Psoas muscle (tissue), 8 donors: ENCODE data around the gene MTREX. TPM values are rescaled to one million over a fixed set of nuclear protein-coding genes. Genes with fewer than 3 reads are reported as not detected.

ENCODE experiments used
- ATAC-seq, 4 donors: fragments of 200-7000 bp; cut with Tn5 transposase; one replicate each; pipeline ENCODE4 v1.9.1; 2020; ENCODE audit warnings: moderate library complexity in 3 of 4, mild to moderate bottlenecking in 2 of 4
- DNase-seq, 2 donors: peaks; one replicate each; pipeline ENCODE4 v3.0.0-alpha.2; 2020
- H3K27ac ChIP-seq: fragments of 200-600 bp; one replicate; pipeline ENCODE4 v1.8.0; 2022
- H3K27me3 ChIP-seq, 3 donors: fragments of 200-600 bp in 1 of 3; one replicate each; pipeline versions ENCODE4 v1.6.1 to v1.8.0; 2013 to 2022; ENCODE audit warnings: low read length in 2 of 3, mild to moderate bottlenecking in 2 of 3, moderate library complexity in 1 of 3; ENCODE audit not compliant: insufficient read depth in 3 of 3
- H3K36me3 ChIP-seq, 2 donors: fragments of 200-600 bp in 1 of 2; one replicate each; pipeline versions ENCODE4 v1.6.1 to v1.8.0; 2013 to 2022; ENCODE audit warnings: low read depth in 1 of 2, mild to moderate bottlenecking in 1 of 2, moderate library complexity in 1 of 2; ENCODE audit not compliant: insufficient read depth in 1 of 2
- H3K4me1 ChIP-seq: fragments of 200-600 bp; one replicate; pipeline ENCODE4 v1.8.0; 2022
- H3K4me3 ChIP-seq: fragments of 200-600 bp; one replicate; pipeline ENCODE4 v1.8.0; 2022; ENCODE audit warnings: mild to moderate bottlenecking
- H3K9me3 ChIP-seq: fragments of 200-600 bp; one replicate; pipeline ENCODE4 v1.8.0; 2022
- WGBS, 3 donors: extraction: QIAGEN DNeasy Blood & Tissue Kit; methylation state at CpG; one replicate each; pipeline versions ENCODE4 v1.1.6 to v1.1.7; 2013; 5-methylcytosine and 5-hydroxymethylcytosine counted together
- intact Hi-C, 2 donors: fragments of 100-400 bp; cut with DNase I; formaldehyde crosslinking; loops; one replicate each; pipeline versions ENCODE4 v1.11.0 to v1.14.2; 2022
- polyA plus RNA-seq, 3 donors: library from polyadenylated mRNA; stranded (reverse); fragments of 200-250 nt; gene quantifications; one replicate each; pipeline ENCODE4 v1.2.3, GENCODE V29; 2013
- total RNA-seq, 4 donors: library from RNA; stranded (reverse); fragmentation: NEBNext Ultra II Directional in 2 of 4; extraction: Animal tissue kit (Norgen Biotek cat#: 25700) in 2 of 4; gene quantifications; one replicate each; pipeline versions ENCODE4 v1.2.1 to v1.2.4, GENCODE V29; 2021 to 2023
- TF ChIP-seq, protein P1 (sequence below): fragments of 200-600 bp; IDR thresholded peaks from one replicate; pipeline ENCODE4 v1.8.0; 2022; ENCODE audit warnings: antibody characterized with exemption
- donor health status: healthy with polysubstance abuse.
- donor health status: DM: no; HTN: no; CAD: no; lungs with moderate emphysema.
- donor health status: Bipolar disorder and iron deficiency.
- donor health status: healthy.
- donor health status: DM: yes; HTN: yes; CAD: no.
- donor health status: DM: no; HTN: no; CAD: no.
- donor health status: DM: no; HTN: no; CAD: no.
- donor health status: DM: yes; HTN: yes; CAD: no.

MTREX gene
- total and polyA plus RNA-seq, 7 donors = 26.7 to 79.4 (median 59.5) TPM

GRCh38 chr5:55356896-55357295, 49.1 kb downstream of the MTREX start:
- H3K27ac ChIP-seq = no peak overlapping the region
- H3K4me1 ChIP-seq = no peaks in the 10 kb centered on the region
- intact Hi-C loops = no loop called here
- H3K9me3 ChIP-seq = no peaks in the 10 kb centered on the region
- peak in 1 of 4 donors; percentile 10 for ATAC-seq
- TF ChIP-seq, protein P1, sequence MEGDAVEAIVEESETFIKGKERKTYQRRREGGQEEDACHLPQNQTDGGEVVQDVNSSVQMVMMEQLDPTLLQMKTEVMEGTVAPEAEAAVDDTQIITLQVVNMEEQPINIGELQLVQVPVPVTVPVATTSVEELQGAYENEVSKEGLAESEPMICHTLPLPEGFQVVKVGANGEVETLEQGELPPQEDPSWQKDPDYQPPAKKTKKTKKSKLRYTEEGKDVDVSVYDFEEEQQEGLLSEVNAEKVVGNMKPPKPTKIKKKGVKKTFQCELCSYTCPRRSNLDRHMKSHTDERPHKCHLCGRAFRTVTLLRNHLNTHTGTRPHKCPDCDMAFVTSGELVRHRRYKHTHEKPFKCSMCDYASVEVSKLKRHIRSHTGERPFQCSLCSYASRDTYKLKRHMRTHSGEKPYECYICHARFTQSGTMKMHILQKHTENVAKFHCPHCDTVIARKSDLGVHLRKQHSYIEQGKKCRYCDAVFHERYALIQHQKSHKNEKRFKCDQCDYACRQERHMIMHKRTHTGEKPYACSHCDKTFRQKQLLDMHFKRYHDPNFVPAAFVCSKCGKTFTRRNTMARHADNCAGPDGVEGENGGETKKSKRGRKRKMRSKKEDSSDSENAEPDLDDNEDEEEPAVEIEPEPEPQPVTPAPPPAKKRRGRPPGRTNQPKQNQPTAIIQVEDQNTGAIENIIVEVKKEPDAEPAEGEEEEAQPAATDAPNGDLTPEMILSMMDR = no peak
- no peak for DNase-seq
- H3K27me3 ChIP-seq = no peaks in the 10 kb centered on the region
- H3K4me3 ChIP-seq = no peak overlapping the region
- peaks cover 8 to 89% of the 10 kb centered on the region in 2 donors for H3K36me3 ChIP-seq
- 94 to 98% (median 94%) methylated on average over 4 of the region's 4 CpGs for WGBS, 3 donors

GRCh38 chr5:55360190-55360589, 52.4 kb downstream of the MTREX start:
- H3K4me1 ChIP-seq = no peaks in the 10 kb centered on the region
- DNase-seq = no peak
- H3K36me3 ChIP-seq = peaks cover 7 to 62% of the 10 kb centered on the region in 2 donors
- H3K4me3 ChIP-seq = no peak overlapping the region
- TF ChIP-seq, protein P1 = no peak
- WGBS, 3 donors = 94 to 96% (median 96%) methylated on average over 2 of the region's 2 CpGs
- no peak overlapping the region for H3K27ac ChIP-seq
- no peaks in the 10 kb centered on the region for H3K27me3 ChIP-seq
- intact Hi-C loops = no loop called here
- ATAC-seq = no peak
- H3K9me3 ChIP-seq = no peaks in the 10 kb centered on the region

DNA sequence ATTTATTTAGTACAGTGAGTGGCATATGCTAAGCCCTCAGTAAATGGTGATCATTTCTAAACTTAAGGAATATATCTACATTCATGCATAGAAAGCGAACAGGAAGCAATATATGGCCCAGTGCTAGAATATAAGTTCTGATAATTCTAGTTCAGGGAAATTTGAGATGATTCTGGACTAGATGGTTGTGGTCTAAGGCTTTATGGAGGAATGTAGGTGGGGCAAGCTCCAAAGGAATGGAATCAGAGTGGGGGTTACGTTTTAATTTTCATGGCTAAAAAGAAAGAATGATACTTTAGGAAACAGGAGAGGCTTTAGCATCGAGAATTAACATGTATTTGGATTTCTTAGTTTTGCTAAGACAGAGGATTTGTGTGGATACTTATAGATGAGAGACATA, 56.1 kb downstream of the MTREX start:
- Histone ChIP-seq H3K27me3 (no peaks in the 10 kb centered on the region), H3K4me1 (no peaks in the 10 kb centered on the region), H3K4me3 (no peak overlapping the region), H3K27ac (no peak overlapping the region), H3K9me3 (no peaks in the 10 kb centered on the region), H3K36me3 (peaks cover 4 to 54% of the 10 kb centered on the region in 2 donors)
- TF ChIP-seq, protein P1 = no peak
- WGBS, 3 donors = 91 to 93% (median 91%) methylated on average over 3 of the region's 3 CpGs
- DNase-seq (no peak), ATAC-seq (no peak)
- intact Hi-C loops = no loop called here

- no peaks in the 10 kb centered on the region for H3K27me3 ChIP-seq
- no peak overlapping the region for H3K27ac ChIP-seq
- no peak overlapping the region for H3K4me3 ChIP-seq
- DNase-seq (no peak), ATAC-seq (no peak)
- intact Hi-C loops = no loop called here
- H3K36me3 ChIP-seq = peaks cover 3 to 54% of the 10 kb centered on the region in 2 donors
- H3K4me1 ChIP-seq = no peaks in the 10 kb centered on the region
- 97% methylated on average over 4 of the region's 4 CpGs for WGBS, 3 donors
- TF ChIP-seq, protein P1 = no peak
- no peaks in the 10 kb centered on the region for H3K9me3 ChIP-seq
Observed at GRCh38 chr5:55364537-55365055, 56.8 kb downstream of the MTREX start.

DNA sequence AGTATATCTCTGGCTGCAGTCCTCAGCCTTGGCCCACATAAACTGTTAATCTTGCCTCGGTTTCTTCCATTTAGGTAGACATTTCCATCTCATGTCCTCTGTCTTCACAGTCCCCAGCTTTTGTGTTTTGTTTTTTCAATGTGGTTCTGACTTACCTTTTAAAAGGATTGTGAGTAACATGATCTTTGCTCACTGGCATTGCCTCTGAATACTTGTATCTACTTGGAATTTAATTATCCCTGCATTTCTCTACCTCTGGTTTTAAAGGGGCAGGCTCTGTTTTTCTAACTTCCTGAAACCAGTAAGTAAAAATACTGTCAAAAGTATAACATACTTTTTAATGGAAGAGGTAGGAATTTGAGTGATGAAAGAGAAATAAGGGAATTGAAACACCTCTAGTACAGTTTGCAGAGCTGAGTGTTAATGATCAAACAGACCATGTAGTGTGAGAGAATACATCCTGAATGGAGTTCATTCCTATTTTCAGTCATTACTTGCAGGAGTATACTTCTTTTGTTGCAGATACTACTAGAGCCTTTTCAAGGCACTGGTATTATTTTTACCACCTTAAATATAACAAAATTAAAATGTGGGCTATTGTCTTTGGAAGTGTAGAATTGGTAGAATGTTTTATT, 62.6 kb downstream of the MTREX start:
- no peak for DNase-seq
- Histone ChIP-seq H3K27me3 (no peaks in the 10 kb centered on the region), H3K4me3 (no peak overlapping the region), H3K27ac (no peak overlapping the region), H3K9me3 (no peaks in the 10 kb centered on the region), H3K4me1 (no peaks in the 10 kb centered on the region), H3K36me3 (peaks cover 3 to 73% of the 10 kb centered on the region in 2 donors)
- ATAC-seq = no peak
- TF ChIP-seq, protein P1 = no peak
- intact Hi-C loops = no loop called here
- 81 to 93% (median 93%) methylated on average over 1 of the region's 1 CpG for WGBS, 3 donors
